Neural cell (in vitro differentiated cells): ENCODE measurements around the gene OR5B3. TPM values are rescaled to one million over a fixed set of nuclear protein-coding genes. Genes with fewer than 3 reads are reported as not detected.

Experiments
- H2AFZ ChIP-seq: fragments of 200-600, 300-800 bp; sonication (generic), shearing (Covaris generic); 2 replicates; pipeline ENCODE4 v1.6.0; 2014; ENCODE audit warnings: low read depth, mild to moderate bottlenecking, antibody characterized with exemption, low read length, moderate library complexity
- H3F3A ChIP-seq: fragments of 200-600 bp; shearing (Covaris generic); 2 replicates; pipeline ENCODE4 v1.6.1; 2016; ENCODE audit warnings: mild to moderate bottlenecking, moderate library complexity, mixed read lengths, antibody characterized with exemption, low read length; ENCODE audit not compliant: insufficient read depth, poor library complexity, severe bottlenecking
- H3K27ac ChIP-seq: fragments of 200-600, 300-800 bp; sonication (generic), shearing (Covaris generic); 2 replicates; pipeline ENCODE4 v1.5.1; 2014; ENCODE audit warnings: mild to moderate bottlenecking, low read length, moderate library complexity
- H3K27me3 ChIP-seq: fragments of 300-800, 200-600 bp; sonication (generic), shearing (Covaris generic); 2 replicates; pipeline ENCODE4 v1.6.0; 2014; ENCODE audit warnings: mild to moderate bottlenecking, low read depth, low read length, moderate library complexity; ENCODE audit not compliant: insufficient read depth
- H3K36me3 ChIP-seq: fragments of 300-800, 200-600 bp; sonication (generic), shearing (Covaris generic); 2 replicates; pipeline ENCODE4 v1.5.1; 2014; ENCODE audit warnings: mild to moderate bottlenecking, antibody characterized with exemption, low read length, moderate library complexity; ENCODE audit not compliant: insufficient read depth
- H3K4me2 ChIP-seq: fragments of 300-800, 200-600 bp; sonication (generic), shearing (Covaris generic); 2 replicates; pipeline ENCODE4 v1.6.0; 2014; ENCODE audit warnings: mild to moderate bottlenecking, low read length
- H3K4me3 ChIP-seq: fragments of 300-800, 200-600 bp; sonication (generic), shearing (Covaris generic); 2 replicates; pipeline ENCODE4 v1.5.1; 2014; ENCODE audit warnings: mild to moderate bottlenecking, low read length, moderate library complexity
- H3K79me2 ChIP-seq: fragments of 200-600 bp; shearing (Covaris generic); replicated peaks from 2 replicates; pipeline ENCODE4 v1.6.0; 2014; ENCODE audit warnings: mild to moderate bottlenecking, low read length, moderate library complexity; ENCODE audit not compliant: insufficient read depth
- H3K9ac ChIP-seq: fragments of 300-800, 200-600 bp; sonication (generic), shearing (Covaris generic); 2 replicates; pipeline ENCODE4 v1.6.1; 2016; ENCODE audit warnings: mild to moderate bottlenecking, low read length, mixed read lengths
- H3K9me2 ChIP-seq: fragments of 200-600 bp; shearing (Covaris generic); 2 replicates; pipeline ENCODE4 v1.6.1; 2016; ENCODE audit warnings: mild to moderate bottlenecking, low read length, mixed read lengths; ENCODE audit not compliant: insufficient read depth
- H3K9me3 ChIP-seq: fragments of 200-600, 300-800 bp; sonication (generic), shearing (Covaris generic); 2 replicates; pipeline ENCODE4 v1.6.1; 2016; ENCODE audit warnings: mild to moderate bottlenecking, mixed run types, low read length, moderate library complexity, mixed read lengths
- H4K20me1 ChIP-seq: fragments of 200-600 bp; shearing (Covaris generic); 2 replicates; pipeline ENCODE4 v1.6.1; 2016; ENCODE audit warnings: mild to moderate bottlenecking, mixed run types; ENCODE audit not compliant: insufficient read depth
- CTCF ChIP-seq: fragments of 450-650 bp; IDR thresholded peaks from 2 replicates; pipeline ENCODE4 v1.5.1; 2014; ENCODE audit warnings: antibody characterized with exemption, mild to moderate bottlenecking, moderate library complexity; ENCODE audit not compliant: poor library complexity, severe bottlenecking
- EP300 ChIP-seq: fragments of 450-650 bp; conservative IDR thresholded peaks from 2 replicates; pipeline ENCODE4 v1.6.1; 2014; ENCODE audit warnings: antibody characterized with exemption, mild to moderate bottlenecking, moderate library complexity; ENCODE audit not compliant: poor library complexity, severe bottlenecking
- EZH2 ChIP-seq: fragments of 200-600, 300-800 bp; shearing (Covaris generic), sonication (generic); IDR thresholded peaks from 2 replicates; pipeline ENCODE4 v1.6.1; 2014; ENCODE audit warnings: antibody characterized with exemption, low read length, borderline replicate concordance, mild to moderate bottlenecking; ENCODE audit not compliant: insufficient read depth, poor library complexity, severe bottlenecking
- MXI1 ChIP-seq: fragments of 450-650 bp; conservative IDR thresholded peaks from 2 replicates; pipeline ENCODE4 v1.6.1; 2014; ENCODE audit warnings: antibody characterized with exemption, mild to moderate bottlenecking; ENCODE audit not compliant: poor library complexity, severe bottlenecking
- POLR2AphosphoS5 ChIP-seq: IDR thresholded peaks from 2 replicates; pipeline ENCODE4 v1.6.1; 2012
- RAD21 ChIP-seq: fragments of 450-650 bp; conservative IDR thresholded peaks from 2 replicates; pipeline ENCODE4 v1.6.1; 2014; ENCODE audit warnings: antibody characterized with exemption, mild to moderate bottlenecking, moderate library complexity
- SMC3 ChIP-seq: fragments of 450-650 bp; conservative IDR thresholded peaks from 2 replicates; pipeline ENCODE4 v1.6.1; 2014; ENCODE audit warnings: antibody characterized with exemption, mild to moderate bottlenecking, moderate library complexity; ENCODE audit not compliant: poor library complexity
- TAF1 ChIP-seq: IDR thresholded peaks from 2 replicates; pipeline ENCODE4 v1.6.1; 2012; ENCODE audit warnings: low read depth
- polyA minus RNA-seq: library from RNA; depleted of rRNA, polyadenylated mRNA; stranded (reverse); fragments of >200 nt; gene quantifications from 2 replicates; pipeline ENCODE4 v1.2.3, GENCODE V29; 2014
- polyA plus RNA-seq: library from polyadenylated mRNA; depleted of rRNA; stranded (reverse); fragments of >200 nt; gene quantifications from 2 replicates; pipeline ENCODE4 v1.2.3, GENCODE V29; 2014
- TF ChIP-seq, protein P1 (sequence below): IDR thresholded peaks from 2 replicates; pipeline ENCODE4 v1.6.1; 2012; ENCODE audit warnings: borderline replicate concordance

Gene OR5B3
- polyA plus RNA-seq (not detected in 2 replicates), polyA minus RNA-seq (not detected in 2 replicates)

DNA sequence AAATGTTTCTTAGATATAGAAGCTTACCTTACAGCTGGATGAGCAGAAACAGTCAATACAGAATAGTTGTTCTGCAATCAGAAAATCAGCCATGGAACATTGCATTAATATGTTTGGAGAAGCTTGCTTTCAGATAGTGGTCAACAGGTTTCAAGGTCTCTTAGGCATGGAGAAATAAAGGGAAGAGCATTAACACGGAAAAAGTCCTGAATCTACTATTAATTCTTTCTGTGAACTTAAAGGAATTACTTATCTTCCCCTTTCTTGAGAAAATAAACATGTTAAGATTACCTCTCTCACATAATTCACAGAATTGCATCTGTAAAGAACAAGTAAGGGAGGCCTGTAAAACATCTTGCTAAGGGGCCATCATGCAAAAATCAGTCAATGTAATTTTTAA, at the start of gene OR5B3:
Gene OR5B3 (minus strand): TSS at position 101 of the 400 bp plus-strand sequence. CDS start 3,465 bp downstream, outside the sequence.
- Histone ChIP-seq H3K4me3 (no peak within 1 kb of the TSS), H2AFZ (no peak within 1 kb of the TSS), H3K27me3 (no peaks in the 10 kb centered on the region), H3K9me3 (peaks cover 7% of the 10 kb centered on the region), H3K27ac (no peak within 1 kb of the TSS), H3K4me2 (no peak within 1 kb of the TSS), H3K9ac (no peak within 1 kb of the TSS), H4K20me1 (no peaks in the 10 kb centered on the region), H3K79me2 (no peaks in the 10 kb centered on the region), H3K36me3 (no peaks in the 10 kb centered on the region), H3F3A (no peaks in the 10 kb centered on the region), H3K9me2 (no peaks in the 10 kb centered on the region)
- TF ChIP-seq EP300 = no peak
- no peak for TF ChIP-seq CTCF
- no peak for TF ChIP-seq MXI1
- no peak for TF ChIP-seq EZH2
- TF ChIP-seq, protein P1, sequence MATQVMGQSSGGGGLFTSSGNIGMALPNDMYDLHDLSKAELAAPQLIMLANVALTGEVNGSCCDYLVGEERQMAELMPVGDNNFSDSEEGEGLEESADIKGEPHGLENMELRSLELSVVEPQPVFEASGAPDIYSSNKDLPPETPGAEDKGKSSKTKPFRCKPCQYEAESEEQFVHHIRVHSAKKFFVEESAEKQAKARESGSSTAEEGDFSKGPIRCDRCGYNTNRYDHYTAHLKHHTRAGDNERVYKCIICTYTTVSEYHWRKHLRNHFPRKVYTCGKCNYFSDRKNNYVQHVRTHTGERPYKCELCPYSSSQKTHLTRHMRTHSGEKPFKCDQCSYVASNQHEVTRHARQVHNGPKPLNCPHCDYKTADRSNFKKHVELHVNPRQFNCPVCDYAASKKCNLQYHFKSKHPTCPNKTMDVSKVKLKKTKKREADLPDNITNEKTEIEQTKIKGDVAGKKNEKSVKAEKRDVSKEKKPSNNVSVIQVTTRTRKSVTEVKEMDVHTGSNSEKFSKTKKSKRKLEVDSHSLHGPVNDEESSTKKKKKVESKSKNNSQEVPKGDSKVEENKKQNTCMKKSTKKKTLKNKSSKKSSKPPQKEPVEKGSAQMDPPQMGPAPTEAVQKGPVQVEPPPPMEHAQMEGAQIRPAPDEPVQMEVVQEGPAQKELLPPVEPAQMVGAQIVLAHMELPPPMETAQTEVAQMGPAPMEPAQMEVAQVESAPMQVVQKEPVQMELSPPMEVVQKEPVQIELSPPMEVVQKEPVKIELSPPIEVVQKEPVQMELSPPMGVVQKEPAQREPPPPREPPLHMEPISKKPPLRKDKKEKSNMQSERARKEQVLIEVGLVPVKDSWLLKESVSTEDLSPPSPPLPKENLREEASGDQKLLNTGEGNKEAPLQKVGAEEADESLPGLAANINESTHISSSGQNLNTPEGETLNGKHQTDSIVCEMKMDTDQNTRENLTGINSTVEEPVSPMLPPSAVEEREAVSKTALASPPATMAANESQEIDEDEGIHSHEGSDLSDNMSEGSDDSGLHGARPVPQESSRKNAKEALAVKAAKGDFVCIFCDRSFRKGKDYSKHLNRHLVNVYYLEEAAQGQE = no peak
- no peak for TF ChIP-seq TAF1
- no peak for TF ChIP-seq POLR2AphosphoS5
- TF ChIP-seq RAD21 = no peak
- no peak for TF ChIP-seq SMC3

GRCh38 chr11:58451585-58451984, 44.9 kb upstream of the OR5B3 start:
- Histone ChIP-seq H3K36me3 (no peaks in the 10 kb centered on the region), H3K27me3 (no peaks in the 10 kb centered on the region), H3K27ac (no peak overlapping the region), H3K9me2 (no peaks in the 10 kb centered on the region), H3K4me2 (no peak overlapping the region), H3F3A (no peaks in the 10 kb centered on the region), H3K9me3 (no peaks in the 10 kb centered on the region), H2AFZ (no peak overlapping the region), H3K9ac (no peak overlapping the region), H4K20me1 (no peaks in the 10 kb centered on the region), H3K4me3 (no peak overlapping the region), H3K79me2 (no peaks in the 10 kb centered on the region)
- TF ChIP-seq EZH2 (no peak), EP300 (no peak), MXI1 (no peak), SMC3 (no peak), CTCF (no peak), RAD21 (no peak), TAF1 (no peak), POLR2AphosphoS5 (no peak)
- TF ChIP-seq, protein P1 = no peak
